ENCODE results near the gene SEPTIN1. TPM values are rescaled to one million over a fixed set of nuclear protein-coding genes. Genes with fewer than 3 reads are reported as not detected.

Gene SEPTIN1
- polyA plus RNA-seq, 3 donors: 0.31 to 0.60 (median 0.49) TPM

DNA sequence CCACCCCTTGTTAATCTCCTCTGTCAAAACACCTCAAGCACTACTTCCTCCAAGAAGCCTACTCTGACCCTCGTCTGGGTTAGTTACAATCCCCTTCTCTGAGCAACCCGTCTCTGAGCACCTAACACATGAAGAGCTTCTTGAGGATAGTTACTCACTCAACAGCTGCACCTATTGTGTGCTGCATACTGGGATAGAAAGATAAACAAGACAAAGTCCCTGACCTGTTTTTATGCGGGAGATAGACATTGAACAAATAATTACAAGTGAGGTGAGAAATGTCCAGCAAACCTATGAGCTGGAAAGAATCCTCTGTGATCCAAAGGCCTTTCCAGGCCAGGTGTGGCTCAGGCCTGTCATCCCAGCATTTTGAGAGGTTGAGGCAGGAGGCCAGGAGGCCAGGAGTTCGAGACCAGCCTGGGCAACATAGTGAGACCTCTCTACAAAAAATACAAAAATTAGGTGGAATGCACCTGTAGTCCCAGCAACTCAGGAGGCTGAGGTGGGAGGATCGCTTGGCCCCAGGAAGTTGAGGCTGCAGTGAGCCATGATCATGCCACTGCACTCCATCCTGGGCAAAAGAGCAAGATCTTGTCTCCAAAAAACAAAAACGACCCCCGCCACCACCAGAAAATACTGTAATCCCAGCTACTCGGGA lies 19.5 kb upstream of the SEPTIN1 start:
- Histone ChIP-seq H3K4me2 (replicated peaks; ENCODE audit: extremely low read depth, low read length, poor library complexity, severe bottlenecking) (no peak overlapping the region), H3K4me1 (ENCODE audit: control insufficient read depth in 1 of 2, insufficient read depth in 2 of 2, low read length in 2 of 2) (peaks cover 22 to 32% of the 10 kb centered on the region in 2 donors), H3K27ac (ENCODE audit: low read depth in 1 of 2, low read length in 2 of 2) (no peak overlapping the region), H3K4me3 (replicated peaks in 1 of 3; ENCODE audit: low read depth in 2 of 3, low read length in 3 of 3) (no peak overlapping the region), H3K36me3 (replicated peaks in 1 of 2; ENCODE audit: control insufficient read depth in 1 of 2, insufficient read depth in 2 of 2, low read length in 2 of 2) (no peaks in the 10 kb centered on the region), H3K79me2 (ENCODE audit: insufficient read depth, low read length) (no peaks in the 10 kb centered on the region), H2AFZ (ENCODE audit: insufficient read depth, low read depth, low read length, poor library complexity, severe bottlenecking) (no peak overlapping the region), H4K20me1 (ENCODE audit: insufficient read depth, low read length) (no peaks in the 10 kb centered on the region), H3K27me3 (ENCODE audit: control insufficient read depth in 2 of 2, insufficient read depth in 2 of 2, low read length in 2 of 2) (no peaks in the 10 kb centered on the region), H3K9ac (ENCODE audit: insufficient read depth, low read length, poor library complexity, severe bottlenecking) (no peak overlapping the region), H3K9me3 (replicated peaks in 1 of 2; ENCODE audit: control insufficient read depth in 1 of 2, insufficient read depth in 1 of 2, low read length in 2 of 2) (no peaks in the 10 kb centered on the region)
- TF ChIP-seq, protein P1, sequence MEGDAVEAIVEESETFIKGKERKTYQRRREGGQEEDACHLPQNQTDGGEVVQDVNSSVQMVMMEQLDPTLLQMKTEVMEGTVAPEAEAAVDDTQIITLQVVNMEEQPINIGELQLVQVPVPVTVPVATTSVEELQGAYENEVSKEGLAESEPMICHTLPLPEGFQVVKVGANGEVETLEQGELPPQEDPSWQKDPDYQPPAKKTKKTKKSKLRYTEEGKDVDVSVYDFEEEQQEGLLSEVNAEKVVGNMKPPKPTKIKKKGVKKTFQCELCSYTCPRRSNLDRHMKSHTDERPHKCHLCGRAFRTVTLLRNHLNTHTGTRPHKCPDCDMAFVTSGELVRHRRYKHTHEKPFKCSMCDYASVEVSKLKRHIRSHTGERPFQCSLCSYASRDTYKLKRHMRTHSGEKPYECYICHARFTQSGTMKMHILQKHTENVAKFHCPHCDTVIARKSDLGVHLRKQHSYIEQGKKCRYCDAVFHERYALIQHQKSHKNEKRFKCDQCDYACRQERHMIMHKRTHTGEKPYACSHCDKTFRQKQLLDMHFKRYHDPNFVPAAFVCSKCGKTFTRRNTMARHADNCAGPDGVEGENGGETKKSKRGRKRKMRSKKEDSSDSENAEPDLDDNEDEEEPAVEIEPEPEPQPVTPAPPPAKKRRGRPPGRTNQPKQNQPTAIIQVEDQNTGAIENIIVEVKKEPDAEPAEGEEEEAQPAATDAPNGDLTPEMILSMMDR (IDR thresholded peaks at IDR 0.05): no peak
- Mint-ChIP-seq H3K27me3 (ENCODE audit: low read depth in 3 of 3) (peaks cover 1 to 16% (median 10%) of the 10 kb centered on the region in 3 donors), H3K36me3 (peaks cover 5 to 13% of the 10 kb centered on the region in 2 donors), H3K4me3 (peak overlapping the region in 1 of 2 donors; percentile 45), H3K4me1 (peaks cover 29% of the 10 kb centered on the region), H3K9me3 (peaks cover 0 to 2% (median 0%) of the 10 kb centered on the region in 7 donors), H3K27ac (no peak overlapping the region)
- WGBS (ENCODE audit: insufficient coverage): 97% methylated on average over 5 of the region's 8 CpGs
- intact Hi-C loops (cut with micrococcal nuclease): loop anchor here in 1 of 2 donors (10.0 kb wide), 1 partner anchor 47 kb away; the partner anchor contains the start of gene CD2BP2
- no peak for DNase-seq

DNA sequence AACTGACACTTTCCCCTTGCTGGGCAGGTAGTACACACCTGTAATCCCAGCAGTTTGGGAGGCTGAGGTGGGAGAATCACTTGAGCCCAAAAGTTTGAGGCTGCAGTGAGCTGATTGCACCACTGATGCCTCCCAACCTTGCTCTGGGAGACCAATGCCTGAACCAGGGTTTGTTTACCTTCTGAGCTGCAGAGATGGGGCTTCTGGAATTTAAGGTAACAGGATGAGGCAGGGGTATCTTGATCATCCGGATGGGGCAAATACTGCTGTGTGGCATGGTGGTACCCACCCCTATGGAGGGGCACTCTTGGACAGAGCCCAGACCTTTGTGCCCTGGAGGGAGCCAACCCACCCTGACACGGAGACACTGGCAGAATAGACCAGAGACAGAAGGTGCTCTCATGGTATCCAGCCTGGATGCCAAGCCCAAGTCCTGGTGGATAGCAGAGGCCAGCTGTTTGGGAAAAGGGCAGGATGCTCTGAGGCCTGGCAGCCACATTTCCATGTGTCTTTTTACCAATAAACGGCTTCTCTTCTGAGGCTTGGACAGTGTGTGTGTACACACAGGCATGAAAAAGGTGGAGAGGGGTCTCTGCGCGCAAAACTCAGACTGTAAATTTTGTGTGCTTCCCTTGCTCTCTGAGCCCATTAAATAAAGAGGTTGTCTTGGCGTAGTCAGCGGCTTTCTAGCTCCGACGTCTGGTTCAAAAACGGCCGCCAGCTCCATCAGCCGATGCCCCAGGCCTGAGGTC lies 17.2 kb upstream of the SEPTIN1 start:
- no peaks in the 10 kb centered on the region for H4K20me1 ChIP-seq (ENCODE audit: insufficient read depth, low read length)
- WGBS (ENCODE audit: insufficient coverage): 15% methylated on average over 9 of the region's 12 CpGs
- H3K4me3 ChIP-seq (replicated peaks in 1 of 3; ENCODE audit: low read depth in 2 of 3, low read length in 3 of 3): peak overlapping the region; percentile 58 to 89 (median 83)
- H3K79me2 ChIP-seq (ENCODE audit: insufficient read depth, low read length): no peaks in the 10 kb centered on the region
- H3K4me1 ChIP-seq (ENCODE audit: control insufficient read depth in 1 of 2, insufficient read depth in 2 of 2, low read length in 2 of 2): peaks cover 28 to 39% of the 10 kb centered on the region in 2 donors
- Mint-ChIP-seq H3K9me3 (peaks cover 0 to 2% (median 0%) of the 10 kb centered on the region in 7 donors), H3K4me1 (peaks cover 43% of the 10 kb centered on the region), H3K27me3 (ENCODE audit: low read depth in 3 of 3) (peaks cover 2 to 18% (median 10%) of the 10 kb centered on the region in 3 donors), H3K4me3 (peak overlapping the region; percentile 92), H3K36me3 (peaks cover 5 to 13% of the 10 kb centered on the region in 2 donors), H3K27ac (peak overlapping the region in 4 of 7 donors; percentile 4 to 74 (median 56))
- H3K27ac ChIP-seq (ENCODE audit: low read depth in 1 of 2, low read length in 2 of 2): no peak overlapping the region
- intact Hi-C loops (cut with micrococcal nuclease): loop anchor here in 1 of 2 donors (10.0 kb wide), 1 partner anchor 45 kb away; the partner anchor contains the start of gene CD2BP2
- no peaks in the 10 kb centered on the region for H3K9me3 ChIP-seq (replicated peaks in 1 of 2; ENCODE audit: control insufficient read depth in 1 of 2, insufficient read depth in 1 of 2, low read length in 2 of 2)
- H3K4me2 ChIP-seq (replicated peaks; ENCODE audit: extremely low read depth, low read length, poor library complexity, severe bottlenecking): peak overlapping the region; percentile 84
- no peaks in the 10 kb centered on the region for H3K36me3 ChIP-seq (replicated peaks in 1 of 2; ENCODE audit: control insufficient read depth in 1 of 2, insufficient read depth in 2 of 2, low read length in 2 of 2)
- DNase-seq: no peak
- peak overlapping the region; percentile 76 for H3K9ac ChIP-seq (ENCODE audit: insufficient read depth, low read length, poor library complexity, severe bottlenecking)
- peak overlapping the region; percentile 97 for H2AFZ ChIP-seq (ENCODE audit: insufficient read depth, low read depth, low read length, poor library complexity, severe bottlenecking)
- TF ChIP-seq, protein P1 (IDR thresholded peaks at IDR 0.05): no peak
- no peaks in the 10 kb centered on the region for H3K27me3 ChIP-seq (ENCODE audit: control insufficient read depth in 2 of 2, insufficient read depth in 2 of 2, low read length in 2 of 2)

All from CD14-positive monocyte (primary cell).